H1 (cell line): ENCODE data around the gene RXRA. TPM values are rescaled to one million over a fixed set of nuclear protein-coding genes. Genes with fewer than 3 reads are reported as not detected.

Experiments used
- CTCF ChIA-PET: fragments of 300-600 bp; sonication (Branson Sonifier 250); formaldehyde crosslinking; loops from one replicate; lab custom pipeline; 2021; ENCODE audit not compliant: partially characterized antibody; lab: Charles Lee
- POLR2A ChIA-PET: fragments of 300-600 bp; sonication (Branson Sonifier 250); formaldehyde crosslinking; loops from one replicate; lab custom pipeline; 2021; ENCODE audit warnings: inconsistent platforms; ENCODE audit not compliant: partially characterized antibody; lab: Charles Lee
- DNase-seq, 2 experiments: peaks; one replicate each; pipeline versions ENCODE4 v3.0.0 to v3.0.0-alpha.2; 2010 to 2022; ENCODE audit warnings: low spot score in 2 of 2, low read depth in 1 of 2, mixed read lengths in 1 of 2
- FAIRE-seq: peaks from 2 replicates; lab custom pipeline; 2011; peaks lifted over from hg19 to GRCh38; lab: Jason Lieb, UNC
- H2AFZ ChIP-seq: 2 replicates; pipeline ENCODE4 v1.8.1; 2012; ENCODE audit warnings: low read length, inconsistent platforms
- H2AK5ac ChIP-seq: 2 replicates; pipeline ENCODE4 v1.6.1; 2013; ENCODE audit warnings: low read depth, low read length
- H2BK120ac ChIP-seq: replicated peaks from 2 replicates; pipeline ENCODE3; 2013; ENCODE audit warnings: low read depth, low read length, inconsistent platforms
- H2BK12ac ChIP-seq: 2 replicates; pipeline ENCODE4 v1.6.1; 2013; ENCODE audit warnings: low read depth, low read length
- H2BK15ac ChIP-seq: 2 replicates; pipeline ENCODE4 v1.6.1; 2013; ENCODE audit warnings: low read length
- H2BK20ac ChIP-seq: 2 replicates; pipeline ENCODE4 v1.6.1; 2013; ENCODE audit warnings: low read length
- H2BK5ac ChIP-seq: 2 replicates; pipeline ENCODE4 v1.6.1; 2013; ENCODE audit warnings: low read depth, low read length
- H3K14ac ChIP-seq: 2 replicates; pipeline ENCODE4 v1.6.1; 2013; ENCODE audit warnings: inconsistent platforms; ENCODE audit not compliant: insufficient read length
- H3K18ac ChIP-seq: 2 replicates; pipeline ENCODE4 v1.6.1; 2013; ENCODE audit warnings: low read length; ENCODE audit errors: extremely low read depth
- H3K23ac ChIP-seq: 2 replicates; pipeline ENCODE4 v1.6.1; 2013; ENCODE audit warnings: inconsistent platforms; ENCODE audit not compliant: insufficient read length
- H3K23me2 ChIP-seq: 2 replicates; pipeline ENCODE4 v1.6.1; 2013; ENCODE audit warnings: low read depth, low read length
- H3K27ac ChIP-seq: 2 replicates; pipeline ENCODE4 v1.6.1; 2011; ENCODE audit warnings: low read depth, low read length, inconsistent platforms
- H3K27me3 ChIP-seq, 4 experiments: replicated peaks in 1 of 4; 1 replicate in 1 of 4; 2 replicates in 3 of 4; pipeline versions ENCODE4 v1.6.1 to v1.8.1; 2011 to 2013; ENCODE audit warnings: low read length in 3 of 4, mild to moderate bottlenecking in 3 of 4, inconsistent platforms in 2 of 4, mixed read lengths in 2 of 4, moderate library complexity in 1 of 4; ENCODE audit not compliant: control insufficient read depth in 3 of 4, insufficient read depth in 3 of 4; ENCODE audit errors: extremely low read depth in 1 of 4
- H3K36me3 ChIP-seq, 4 experiments: 2 replicates each; pipeline versions ENCODE4 v1.6.1 to v1.8.1; 2011 to 2013; ENCODE audit warnings: mild to moderate bottlenecking in 4 of 4, low read length in 3 of 4, moderate library complexity in 2 of 4, control low read depth in 1 of 4, inconsistent platforms in 1 of 4; ENCODE audit not compliant: insufficient read depth in 4 of 4, control insufficient read depth in 2 of 4
- H3K4ac ChIP-seq: replicated peaks from 2 replicates; pipeline ENCODE3; 2013; ENCODE audit warnings: low read length, low read depth, mixed read lengths, inconsistent platforms; ENCODE audit not compliant: insufficient read length
- H3K4me1 ChIP-seq, 4 experiments: replicated peaks in 1 of 4; 1 replicate in 1 of 4; 2 replicates in 3 of 4; pipeline versions ENCODE4 v1.6.1 to v1.8.1; 2011 to 2013; ENCODE audit warnings: low read length in 3 of 4, inconsistent platforms in 2 of 4, mixed read lengths in 1 of 4; ENCODE audit not compliant: insufficient read depth in 4 of 4, control insufficient read depth in 3 of 4
- H3K4me2 ChIP-seq, 2 experiments: 2 replicates each; pipeline versions ENCODE4 v1.6.1 to v1.8.1; 2011 to 2013; ENCODE audit warnings: low read depth in 2 of 2, low read length in 2 of 2, control low read depth in 1 of 2, inconsistent platforms in 1 of 2, mild to moderate bottlenecking in 1 of 2; ENCODE audit not compliant: insufficient read depth in 1 of 2
- H3K4me3 ChIP-seq, 4 experiments: fragments of 200-600, 300-600 bp in 1 of 4; sonication (generic), shearing (Covaris generic), sonication (Bioruptor Twin) in 1 of 4; 2 replicates each; pipeline versions ENCODE4 v1.5.1 to v1.8.1; 2011 to 2016; ENCODE audit warnings: low read length in 4 of 4, low read depth in 3 of 4, control low read depth in 2 of 4, inconsistent platforms in 2 of 4, mild to moderate bottlenecking in 2 of 4, mixed read lengths in 1 of 4, moderate library complexity in 1 of 4; ENCODE audit not compliant: insufficient read depth in 2 of 4; ENCODE audit errors: extremely low read depth in 1 of 4
- H3K56ac ChIP-seq: replicated peaks from 2 replicates; pipeline ENCODE3; 2013; ENCODE audit warnings: low read depth, mild to moderate bottlenecking, mixed read lengths, low read length, inconsistent platforms; ENCODE audit not compliant: insufficient read length
- H3K79me1 ChIP-seq: 2 replicates; pipeline ENCODE4 v1.6.1; 2013; ENCODE audit warnings: low read depth, low read length, control low read depth
- H3K79me2 ChIP-seq, 2 experiments: 2 replicates each; pipeline versions ENCODE4 v1.6.1 to v1.8.1; 2012 to 2013; ENCODE audit warnings: low read length in 2 of 2, mild to moderate bottlenecking in 2 of 2, inconsistent platforms in 1 of 2; ENCODE audit not compliant: insufficient read depth in 2 of 2, control insufficient read depth in 1 of 2
- H3K9ac ChIP-seq, 4 experiments: replicated peaks in 1 of 4; 1 replicate in 1 of 4; 2 replicates in 3 of 4; pipeline versions ENCODE4 v1.6.1 to v1.8.1; 2011 to 2013; ENCODE audit warnings: low read depth in 3 of 4, low read length in 3 of 4, control low read depth in 2 of 4, mild to moderate bottlenecking in 2 of 4, moderate library complexity in 2 of 4, inconsistent platforms in 1 of 4; ENCODE audit errors: extremely low read depth in 1 of 4
- H3K9me3 ChIP-seq, 2 experiments: 2 replicates each; pipeline versions ENCODE4 v1.6.1 to v1.8.1; 2012 to 2013; ENCODE audit warnings: mild to moderate bottlenecking in 2 of 2, moderate library complexity in 2 of 2, control low read depth in 1 of 2, inconsistent platforms in 1 of 2, low read depth in 1 of 2, low read length in 1 of 2, mixed read lengths in 1 of 2; ENCODE audit not compliant: insufficient read depth in 2 of 2
- H4K20me1 ChIP-seq, 2 experiments: replicated peaks in 1 of 2; 2 replicates each; pipeline versions ENCODE3 to v1.8.1; 2011 to 2013; ENCODE audit warnings: inconsistent platforms in 2 of 2, low read length in 2 of 2, mild to moderate bottlenecking in 1 of 2; ENCODE audit not compliant: insufficient read depth in 2 of 2, control insufficient read depth in 1 of 2
- H4K5ac ChIP-seq: 2 replicates; pipeline ENCODE4 v1.6.1; 2013; ENCODE audit warnings: low read length, low read depth, mixed read lengths, inconsistent platforms; ENCODE audit not compliant: insufficient read length
- H4K8ac ChIP-seq: 2 replicates; pipeline ENCODE4 v1.8.0; 2013; ENCODE audit warnings: mild to moderate bottlenecking, moderate library complexity, low read length, inconsistent platforms; ENCODE audit not compliant: insufficient read depth; ENCODE audit errors: extremely low read depth
- H4K91ac ChIP-seq: replicated peaks from 2 replicates; pipeline ENCODE3; 2013; ENCODE audit warnings: low read length, mixed read lengths, inconsistent platforms; ENCODE audit not compliant: insufficient read length
- CTBP2 ChIP-seq: IDR thresholded peaks from 2 replicates; pipeline ENCODE4 v1.7.0; 2011; ENCODE audit warnings: borderline replicate concordance, mild to moderate bottlenecking, moderate library complexity, mixed read lengths, low read length; ENCODE audit not compliant: insufficient read depth, insufficient read length
- KDM4A ChIP-seq: IDR thresholded peaks from one replicate; pipeline ENCODE4 v1.7.1; 2012; ENCODE audit warnings: low read depth, mild to moderate bottlenecking, moderate library complexity, low read length, inconsistent platforms; ENCODE audit not compliant: severe bottlenecking
- KDM5A ChIP-seq: fragments of 200-600 bp; IDR thresholded peaks from 2 replicates; pipeline ENCODE4 v1.7.1; 2012; ENCODE audit warnings: mild to moderate bottlenecking, low read length, inconsistent platforms, mixed read lengths
- SIX5 ChIP-seq: IDR thresholded peaks from 2 replicates; pipeline ENCODE4 v1.6.1; 2011; ENCODE audit warnings: mild to moderate bottlenecking, low read depth, low read length
- WGBS, 2 experiments: shearing (Covaris generic) in 1 of 2; methylation state at CpG; one replicate each; pipeline versions ENCODE4 v1.1.6 to v1.1.7; 2013 to 2015; ENCODE audit warnings: low lambda C conversion rate in 2 of 2, mixed read lengths in 2 of 2, inconsistent platforms in 1 of 2, low coverage in 1 of 2, missing lambda C conversion rate in 1 of 2; ENCODE audit not compliant: insufficient replicate concordance in 2 of 2, insufficient coverage in 1 of 2, insufficient read length in 1 of 2; ENCODE audit errors: extremely low coverage in 1 of 2, missing lambda C conversion rate in 1 of 2; 5-methylcytosine and 5-hydroxymethylcytosine counted together
- polyA plus RNA-seq, 7 experiments: library from polyadenylated mRNA; depleted of rRNA in 3 of 7; stranded (reverse) in 5 of 7; unstranded in 2 of 7; fragments of >200 nt in 5 of 7; fragments of 200-250 nt in 2 of 7; gene quantifications; 1 replicate in 5 of 7; 2 replicates in 1 of 7; 4 replicates in 1 of 7; pipeline versions ENCODE4 v1.2.1 to v1.2.3, GENCODE V29; 2011 to 2013; ENCODE audit warnings: missing spikeins in 2 of 7, mixed read lengths in 2 of 7
- total RNA-seq: library from RNA; stranded (reverse); fragmentation: NEBNext Ultra II Directional; extraction: Animal tissue kit (Norgen Biotek cat#: 25700); gene quantifications from 2 replicates; pipeline ENCODE4 v1.2.1, GENCODE V29; 2021
- TF ChIP-seq, protein P1 (sequence below): IDR thresholded peaks from 2 replicates; pipeline ENCODE4 v1.6.1; 2011; ENCODE audit warnings: low read length, improper control_type of control experiment

RXRA gene
- total and polyA plus RNA-seq, 2 of the 8 experiments (the other 6 are each of a cell fraction or from before 2014, with no cell fraction given) = 9.8 to 29.4 TPM

GRCh38 chr9:134366223-134367031, 40.2 kb downstream of the RXRA start:
- Histone ChIP-seq H3K4me2 (no peak overlapping the region), H4K8ac (peak overlapping the region; percentile 89; the same call in 1 of the 2 replicates)
- no peak for FAIRE-seq
- TF ChIP-seq SIX5 = no peak
- no peak for TF ChIP-seq KDM4A
- TF ChIP-seq CTBP2 = no peak
- TF ChIP-seq, protein P1, sequence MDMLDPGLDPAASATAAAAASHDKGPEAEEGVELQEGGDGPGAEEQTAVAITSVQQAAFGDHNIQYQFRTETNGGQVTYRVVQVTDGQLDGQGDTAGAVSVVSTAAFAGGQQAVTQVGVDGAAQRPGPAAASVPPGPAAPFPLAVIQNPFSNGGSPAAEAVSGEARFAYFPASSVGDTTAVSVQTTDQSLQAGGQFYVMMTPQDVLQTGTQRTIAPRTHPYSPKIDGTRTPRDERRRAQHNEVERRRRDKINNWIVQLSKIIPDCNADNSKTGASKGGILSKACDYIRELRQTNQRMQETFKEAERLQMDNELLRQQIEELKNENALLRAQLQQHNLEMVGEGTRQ = no peak
- TF ChIP-seq KDM5A = no peak

More at GRCh38 chr9:134366223-134367031, 40.2 kb downstream of the RXRA start:
- H3K9ac ChIP-seq = no peak overlapping the region
- no peak overlapping the region for H2AK5ac ChIP-seq
- POLR2A ChIA-PET = interaction anchor here (1.1 kb wide), 1 partner anchor 17 kb away, joined by 4 read pairs; no protein-coding TSS in a partner anchor
- peaks cover 0 to 3% (median 0%) of the 10 kb centered on the region in 4 experiments; a peak in 1 of 7 replicates for H3K4me1 ChIP-seq
- no peak overlapping the region for H2BK12ac ChIP-seq
- H3K79me2 ChIP-seq = peaks cover 5 to 34% of the 10 kb centered on the region in 2 experiments
- no peak overlapping the region for H2BK20ac ChIP-seq
- no peak overlapping the region for H2BK15ac ChIP-seq
- H3K23me2 ChIP-seq = peaks cover 11% of the 10 kb centered on the region; the same call in 1 of the 2 replicates
- 90% methylated on average over 14 of the region's 25 CpGs; no CpG with 5 or more reads in 1 of the 2 experiments for WGBS, 2 experiments
- H2AFZ ChIP-seq = no peak overlapping the region
- no peak for DNase-seq
- H3K9me3 ChIP-seq = no peaks in the 10 kb centered on the region
- no peak overlapping the region for H3K56ac ChIP-seq
- no peak overlapping the region for H3K4ac ChIP-seq
- no peak overlapping the region for H2BK5ac ChIP-seq
- H3K27ac ChIP-seq = no peak overlapping the region
- no peaks in the 10 kb centered on the region for H3K27me3 ChIP-seq
- CTCF ChIA-PET = interaction anchor here (0.7 to 2.2 kb wide), 3 partner anchors 14 to 68 kb away, joined by 3 to 8 read pairs (median 4); no protein-coding TSS in a partner anchor
- H3K23ac ChIP-seq = no peak overlapping the region
- peaks cover 23% of the 10 kb centered on the region for H3K79me1 ChIP-seq
- no peak overlapping the region for H4K5ac ChIP-seq
- no peak overlapping the region for H3K18ac ChIP-seq
- no peak overlapping the region for H2BK120ac ChIP-seq
- peaks cover 7 to 28% of the 10 kb centered on the region in 2 experiments for H4K20me1 ChIP-seq
- H3K4me3 ChIP-seq = no peak overlapping the region
- H4K91ac ChIP-seq = no peak overlapping the region
- H3K36me3 ChIP-seq = no peaks in the 10 kb centered on the region
- no peak overlapping the region for H3K14ac ChIP-seq
